ENCODE results near the gene ACTR6. TPM values are rescaled to one million over a fixed set of nuclear protein-coding genes. Genes with fewer than 3 reads are reported as not detected.

Gene ACTR6
- total RNA-seq, 1 donor from 2014 or later, result 26.1 TPM

- Mint-ChIP-seq H3K27ac (ENCODE audit: unreplicated experiment) (no peak overlapping the region), H3K36me3 (ENCODE audit: unreplicated experiment) (no peaks in the 10 kb centered on the region), H3K4me3 (ENCODE audit: unreplicated experiment) (no peak overlapping the region), H3K27me3 (ENCODE audit: unreplicated experiment) (no peaks in the 10 kb centered on the region), H3K4me1 (ENCODE audit: unreplicated experiment) (peaks cover 8% of the 10 kb centered on the region), H3K9me3 (ENCODE audit: unreplicated experiment) (no peaks in the 10 kb centered on the region)
- TF ChIP-seq CTCF (IDR thresholded peaks at IDR 0.05), result no peak
- DNase-seq (ENCODE audit: extremely low spot score, unreplicated experiment), result no peak
These were observed 48.3 kb downstream of the ACTR6 start for GRCh38 chr12:100248886-100249285.

- peaks cover 8% of the 10 kb centered on the region for H3K4me1 Mint-ChIP-seq (ENCODE audit: unreplicated experiment)
- no peak for DNase-seq (ENCODE audit: extremely low spot score, unreplicated experiment)
- TF ChIP-seq CTCF (IDR thresholded peaks at IDR 0.05), result no peak
- no peak overlapping the region for H3K27ac Mint-ChIP-seq (ENCODE audit: unreplicated experiment)
- H3K27me3 Mint-ChIP-seq (ENCODE audit: unreplicated experiment), result no peaks in the 10 kb centered on the region
- H3K36me3 Mint-ChIP-seq (ENCODE audit: unreplicated experiment), result no peaks in the 10 kb centered on the region
- H3K4me3 Mint-ChIP-seq (ENCODE audit: unreplicated experiment), result no peak overlapping the region
- H3K9me3 Mint-ChIP-seq (ENCODE audit: unreplicated experiment), result no peaks in the 10 kb centered on the region
These were observed 49.3 kb downstream of the ACTR6 start for GRCh38 chr12:100249941-100250340.

- DNase-seq (ENCODE audit: extremely low spot score, unreplicated experiment), result no peak
- Mint-ChIP-seq H3K27me3 (ENCODE audit: unreplicated experiment) (no peaks in the 10 kb centered on the region), H3K27ac (ENCODE audit: unreplicated experiment) (no peak overlapping the region), H3K36me3 (ENCODE audit: unreplicated experiment) (no peaks in the 10 kb centered on the region), H3K9me3 (ENCODE audit: unreplicated experiment) (no peaks in the 10 kb centered on the region), H3K4me3 (ENCODE audit: unreplicated experiment) (no peak overlapping the region), H3K4me1 (ENCODE audit: unreplicated experiment) (peaks cover 8% of the 10 kb centered on the region)
- no peak for TF ChIP-seq CTCF (IDR thresholded peaks at IDR 0.05)
These were observed 51.3 kb downstream of the ACTR6 start for GRCh38 chr12:100251917-100252316.

GRCh38 chr12:100253437-100253836 is 52.8 kb downstream of the ACTR6 start:
- Mint-ChIP-seq H3K27ac (ENCODE audit: unreplicated experiment) (no peak overlapping the region), H3K4me3 (ENCODE audit: unreplicated experiment) (no peak overlapping the region), H3K27me3 (ENCODE audit: unreplicated experiment) (no peaks in the 10 kb centered on the region), H3K9me3 (ENCODE audit: unreplicated experiment) (no peaks in the 10 kb centered on the region), H3K36me3 (ENCODE audit: unreplicated experiment) (no peaks in the 10 kb centered on the region), H3K4me1 (ENCODE audit: unreplicated experiment) (peaks cover 6% of the 10 kb centered on the region)
- no peak for TF ChIP-seq CTCF (IDR thresholded peaks at IDR 0.05)
- DNase-seq (ENCODE audit: extremely low spot score, unreplicated experiment), result no peak

GRCh38 chr12:100254876-100255275 is 54.3 kb downstream of the ACTR6 start:
- H3K36me3 Mint-ChIP-seq (ENCODE audit: unreplicated experiment), result no peaks in the 10 kb centered on the region

More at GRCh38 chr12:100254876-100255275, 54.3 kb downstream of the ACTR6 start:
- DNase-seq (ENCODE audit: extremely low spot score, unreplicated experiment), result no peak
- no peak overlapping the region for H3K4me3 Mint-ChIP-seq (ENCODE audit: unreplicated experiment)
- no peak for TF ChIP-seq CTCF (IDR thresholded peaks at IDR 0.05)
- H3K27ac Mint-ChIP-seq (ENCODE audit: unreplicated experiment), result no peak overlapping the region
- no peaks in the 10 kb centered on the region for H3K9me3 Mint-ChIP-seq (ENCODE audit: unreplicated experiment)
- no peaks in the 10 kb centered on the region for H3K4me1 Mint-ChIP-seq (ENCODE audit: unreplicated experiment)
- no peaks in the 10 kb centered on the region for H3K27me3 Mint-ChIP-seq (ENCODE audit: unreplicated experiment)

All from osteocyte (in vitro differentiated cells).